Fibroblast of lung (primary cell): Measurements from ENCODE around the gene CCL25. TPM values are rescaled to one million over a fixed set of nuclear protein-coding genes. Genes with fewer than 3 reads are reported as not detected.

Source experiments
- DNase-seq, 2 donors: peaks; one replicate each; pipeline versions ENCODE4 v3.0.0 to v3.0.0-alpha.2; 2010; ENCODE audit warnings: low read depth in 2 of 2
- H2AFZ ChIP-seq: 2 replicates; pipeline ENCODE4 v1.5.1; 2012; ENCODE audit warnings: low read length, control low read depth, inconsistent platforms
- H3K27ac ChIP-seq: 2 replicates; pipeline ENCODE4 v1.5.1; 2011; ENCODE audit warnings: low read length, control low read depth; ENCODE audit not compliant: insufficient read depth
- H3K27me3 ChIP-seq: 2 replicates; pipeline ENCODE4 v1.5.1; 2011; ENCODE audit warnings: mild to moderate bottlenecking, low read length; ENCODE audit not compliant: control insufficient read depth, insufficient read depth
- H3K36me3 ChIP-seq: 2 replicates; pipeline ENCODE4 v1.5.1; 2011; ENCODE audit warnings: low read length; ENCODE audit not compliant: control insufficient read depth, insufficient read depth
- H3K4me1 ChIP-seq: 2 replicates; pipeline ENCODE4 v1.5.1; 2011; ENCODE audit warnings: low read length; ENCODE audit not compliant: control insufficient read depth, insufficient read depth; ENCODE audit errors: extremely low read depth
- H3K4me2 ChIP-seq: 2 replicates; pipeline ENCODE4 v1.5.1; 2011; ENCODE audit warnings: low read length, control low read depth; ENCODE audit not compliant: insufficient read depth; ENCODE audit errors: extremely low read depth
- H3K4me3 ChIP-seq, 4 experiments: fragments of 200-600 bp in 1 of 4; sonication (generic) in 1 of 4; replicated peaks in 1 of 4; 2 replicates each; pipeline ENCODE4 v1.5.1; 2011 to 2016; ENCODE audit warnings: low read length in 4 of 4, low read depth in 3 of 4, mild to moderate bottlenecking in 3 of 4, control low read depth in 2 of 4, inconsistent platforms in 1 of 4, mixed read lengths in 1 of 4; ENCODE audit not compliant: insufficient read depth in 1 of 4; ENCODE audit errors: control extremely low read depth in 1 of 4
- H3K79me2 ChIP-seq: 2 replicates; pipeline ENCODE4 v1.5.1; 2012; ENCODE audit warnings: mild to moderate bottlenecking, low read length, inconsistent platforms; ENCODE audit not compliant: control insufficient read depth, insufficient read depth
- H3K9ac ChIP-seq: 2 replicates; pipeline ENCODE4 v1.5.1; 2011; ENCODE audit warnings: mild to moderate bottlenecking, low read length, control low read depth; ENCODE audit not compliant: insufficient read depth
- H3K9me3 ChIP-seq: 2 replicates; pipeline ENCODE4 v1.5.1; 2012; ENCODE audit warnings: low read depth, low read length; ENCODE audit not compliant: control insufficient read depth, insufficient read depth
- H4K20me1 ChIP-seq: 2 replicates; pipeline ENCODE4 v1.5.1; 2011; ENCODE audit warnings: low read length; ENCODE audit not compliant: control insufficient read depth, insufficient read depth; ENCODE audit errors: extremely low read depth
- CTCF ChIP-seq, 2 donors: IDR thresholded peaks in 1 of 2; conservative IDR thresholded peaks in 1 of 2; 1 replicate in 1 of 2; 2 replicates in 1 of 2; pipeline ENCODE4 v1.5.1; 2011 to 2012; ENCODE audit warnings: low read length in 2 of 2, control low read depth in 1 of 2, inconsistent platforms in 1 of 2, low read depth in 1 of 2, mild to moderate bottlenecking in 1 of 2
- EZH2 ChIP-seq: IDR thresholded peaks from 2 replicates; pipeline ENCODE4 v1.5.1; 2012; ENCODE audit warnings: low read length, control low read depth, mild to moderate bottlenecking; ENCODE audit errors: missing control alignments
- polyA plus RNA-seq, 2 donors: library from polyadenylated mRNA; depleted of rRNA in 1 of 2; stranded (reverse) in 1 of 2; unstranded in 1 of 2; fragments of >200 nt; gene quantifications; 2 replicates each; pipeline ENCODE4 v1.2.1, GENCODE V29; 2011 to 2012; ENCODE audit warnings: missing spikeins in 1 of 2
- total RNA-seq: library from RNA; depleted of rRNA; stranded (reverse); fragments of >200 nt; gene quantifications from 2 replicates; pipeline ENCODE4 v1.2.1, GENCODE V29; 2014

CCL25 gene
- total and polyA plus RNA-seq, 2 donors (not counting 1 experiment from before 2014, with no cell fraction given): not detected

- H3K4me3 ChIP-seq: no peak overlapping the region
- no peak overlapping the region for H3K27ac ChIP-seq
- H3K27me3 ChIP-seq: no peaks in the 10 kb centered on the region
- no peaks in the 10 kb centered on the region for H4K20me1 ChIP-seq
- no peaks in the 10 kb centered on the region for H3K4me1 ChIP-seq
- no peak overlapping the region for H3K4me2 ChIP-seq
- H2AFZ ChIP-seq: no peak overlapping the region
- H3K36me3 ChIP-seq: no peaks in the 10 kb centered on the region
- H3K9me3 ChIP-seq: no peaks in the 10 kb centered on the region
- TF ChIP-seq EZH2 (no peak), CTCF (conservative IDR thresholded peaks at IDR 0.05 in 1 of 2, IDR thresholded peaks at IDR 0.05 in 1 of 2; ENCODE audit: low read depth in 1 of 2, low read length in 2 of 2) (no peak)
- H3K9ac ChIP-seq: no peak overlapping the region
- no peak for DNase-seq
- no peaks in the 10 kb centered on the region for H3K79me2 ChIP-seq
These were observed 42.9 kb downstream of the CCL25 start for GRCh38 chr19:8095354-8095886.

- H3K27me3 ChIP-seq: no peaks in the 10 kb centered on the region
- no peak overlapping the region for H3K9ac ChIP-seq
- H3K27ac ChIP-seq: no peak overlapping the region
- H2AFZ ChIP-seq: no peak overlapping the region
- H3K79me2 ChIP-seq: no peaks in the 10 kb centered on the region
- H3K9me3 ChIP-seq: no peaks in the 10 kb centered on the region
- no peaks in the 10 kb centered on the region for H3K4me1 ChIP-seq
- TF ChIP-seq CTCF (conservative IDR thresholded peaks at IDR 0.05 in 1 of 2, IDR thresholded peaks at IDR 0.05 in 1 of 2; ENCODE audit: low read depth in 1 of 2, low read length in 2 of 2) (no peak), EZH2 (no peak)
- no peak overlapping the region for H3K4me2 ChIP-seq
- H4K20me1 ChIP-seq: no peaks in the 10 kb centered on the region
- H3K4me3 ChIP-seq: no peak overlapping the region
- no peaks in the 10 kb centered on the region for H3K36me3 ChIP-seq
- DNase-seq: no peak
These were observed 43.5 kb downstream of the CCL25 start for GRCh38 chr19:8096071-8096470.

- H3K9me3 ChIP-seq: no peaks in the 10 kb centered on the region
- TF ChIP-seq CTCF (conservative IDR thresholded peaks at IDR 0.05 in 1 of 2, IDR thresholded peaks at IDR 0.05 in 1 of 2; ENCODE audit: low read depth in 1 of 2, low read length in 2 of 2): no peak
- TF ChIP-seq EZH2: no peak
- no peaks in the 10 kb centered on the region for H4K20me1 ChIP-seq
- H3K9ac ChIP-seq: no peak overlapping the region
- H3K4me2 ChIP-seq: no peak overlapping the region
- no peak overlapping the region for H3K4me3 ChIP-seq
- H2AFZ ChIP-seq: no peak overlapping the region
- no peaks in the 10 kb centered on the region for H3K79me2 ChIP-seq
- H3K36me3 ChIP-seq: no peaks in the 10 kb centered on the region
- no peak overlapping the region for H3K27ac ChIP-seq
- no peaks in the 10 kb centered on the region for H3K27me3 ChIP-seq
- DNase-seq: no peak
- no peaks in the 10 kb centered on the region for H3K4me1 ChIP-seq
These were observed 44.6 kb downstream of the CCL25 start for GRCh38 chr19:8097198-8097597.
